Upper lobe of left lung (tissue), 6 donors: ENCODE measurements around the gene CSF3R. TPM values are rescaled to one million over a fixed set of nuclear protein-coding genes. Genes with fewer than 3 reads are reported as not detected.

ENCODE experiments used
- ATAC-seq, 2 donors: fragments of 200-7000 bp; cut with Tn5 transposase; one replicate each; pipeline ENCODE4 v1.9.1; 2022; ENCODE audit warnings: mild to moderate bottlenecking in 2 of 2, moderate library complexity in 2 of 2; ENCODE audit not compliant: low FRiP score in 2 of 2
- DNase-seq, 2 donors: peaks; one replicate each; pipeline ENCODE4 v3.0.0-alpha.2; 2019 to 2020
- H3K27ac ChIP-seq, 4 donors: fragments of 200-600 bp; sonication (generic); one replicate each; pipeline ENCODE4 v1.5.1; 2016 to 2019
- H3K27me3 ChIP-seq, 4 donors: fragments of 200-600 bp; sonication (generic); one replicate each; pipeline ENCODE4 v1.5.1; 2017 to 2019
- H3K36me3 ChIP-seq, 4 donors: fragments of 200-600 bp; sonication (generic); one replicate each; pipeline ENCODE4 v1.5.1; 2016 to 2019
- H3K4me1 ChIP-seq, 4 donors: fragments of 200-600 bp; sonication (generic); one replicate each; pipeline ENCODE4 v1.5.1; 2018 to 2019
- H3K4me3 ChIP-seq, 4 donors: fragments of 200-600 bp; sonication (generic); one replicate each; pipeline ENCODE4 v1.5.1; 2017 to 2019; ENCODE audit warnings: mild to moderate bottlenecking in 2 of 4, moderate library complexity in 1 of 4
- H3K9me3 ChIP-seq, 4 donors: fragments of 200-600 bp; sonication (generic); one replicate each; pipeline ENCODE4 v1.5.1; 2018 to 2019
- CTCF ChIP-seq, 6 experiments: fragments of 450-650 bp in 4 of 6; fragments of 200-600 bp in 2 of 6; sonication (generic) in 2 of 6; IDR thresholded peaks; one replicate each; pipeline ENCODE4 v1.5.1; 2016 to 2019; ENCODE audit warnings: antibody characterized with exemption in 6 of 6
- EP300 ChIP-seq, 4 donors: sonication (generic); formaldehyde crosslinking; IDR thresholded peaks; one replicate each; pipeline ENCODE4 v1.5.1; 2017; ENCODE audit warnings: antibody characterized with exemption in 4 of 4, control low read depth in 2 of 4
- POLR2A ChIP-seq, 4 donors: fragments of 450-650 bp; IDR thresholded peaks; one replicate each; pipeline ENCODE4 v1.5.1; 2016 to 2017; ENCODE audit warnings: antibody characterized with exemption in 4 of 4, mild to moderate bottlenecking in 2 of 4
- POLR2AphosphoS5 ChIP-seq, 2 donors: sonication (generic); formaldehyde crosslinking; IDR thresholded peaks; one replicate each; pipeline ENCODE4 v1.5.1; 2017; ENCODE audit warnings: antibody characterized with exemption in 2 of 2
- WGBS, 2 donors: methylation state at CpG; one replicate each; pipeline ENCODE4 v1.1.5; 2017 to 2018; 5-methylcytosine and 5-hydroxymethylcytosine counted together
- total RNA-seq, 6 donors: library from RNA; depleted of rRNA in 4 of 6; stranded (reverse); fragments of >200 nt in 4 of 6; gene quantifications; one replicate each; pipeline versions ENCODE4 v1.1.0 to v1.2.1, GENCODE V29; 2016 to 2021
- donor health status: DM: no; HTN: no; CAD: no; lungs with moderate emphysema.
- donor health status: DM: no; HTN: yes; CAD: no; lungs with severe emphysema.

CSF3R gene
- total RNA-seq, 6 donors from 2014 or later, result 192 to 851 (median 261) TPM

DNA sequence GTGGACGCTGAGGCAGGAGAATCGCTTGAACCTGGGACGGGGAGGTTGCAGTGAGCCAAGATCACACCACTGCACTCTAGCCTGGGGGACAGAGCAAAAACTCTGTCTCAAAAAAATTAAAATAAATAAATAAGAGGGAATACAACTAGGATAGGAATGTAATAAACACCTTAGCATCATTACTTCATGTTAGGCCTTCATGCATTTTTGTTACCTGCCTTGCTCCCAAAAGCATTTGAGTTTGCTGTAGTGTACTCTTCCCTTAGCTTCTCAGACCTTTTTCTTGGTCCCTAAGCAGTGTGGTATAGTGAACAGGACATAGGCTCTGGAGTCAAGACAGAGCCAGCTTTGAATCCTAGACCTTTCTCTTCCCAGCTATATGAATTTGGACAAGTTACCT is 29.7 kb downstream of the CSF3R start:
- DNase-seq (no peak), ATAC-seq (no peak)
- no peaks in the 10 kb centered on the region for H3K27me3 ChIP-seq
- peaks cover 0 to 37% (median 27%) of the 10 kb centered on the region in 4 donors for H3K36me3 ChIP-seq
- no peak overlapping the region for H3K27ac ChIP-seq
- 91 to 95% methylated on average over 3 of the region's 3 CpGs for WGBS, 2 donors
- TF ChIP-seq CTCF (IDR thresholded peaks at IDR 0.05), result no peak
- TF ChIP-seq POLR2A (IDR thresholded peaks at IDR 0.05), result no peak
- no peak for TF ChIP-seq POLR2AphosphoS5 (IDR thresholded peaks at IDR 0.05)
- no peak for TF ChIP-seq EP300 (IDR thresholded peaks at IDR 0.05)
- H3K4me1 ChIP-seq, result peaks cover 11 to 26% (median 21%) of the 10 kb centered on the region in 4 donors
- H3K9me3 ChIP-seq, result no peaks in the 10 kb centered on the region
- H3K4me3 ChIP-seq, result no peak overlapping the region

GRCh38 chr1:36450919-36451305 is 31.8 kb downstream of the CSF3R start:
- no peaks in the 10 kb centered on the region for H3K27me3 ChIP-seq
- H3K27ac ChIP-seq, result peak overlapping the region; percentile 93 to 98 (median 95)
- ATAC-seq (peak in 1 of 2 donors; percentile 4), DNase-seq (no peak)
- H3K4me3 ChIP-seq, result peak overlapping the region; percentile 47 to 71 (median 62)
- H3K36me3 ChIP-seq, result peaks cover 0 to 18% (median 16%) of the 10 kb centered on the region in 4 donors
- TF ChIP-seq POLR2A (IDR thresholded peaks at IDR 0.05) (no peak), POLR2AphosphoS5 (IDR thresholded peaks at IDR 0.05) (no peak), CTCF (IDR thresholded peaks at IDR 0.05) (no peak), EP300 (IDR thresholded peaks at IDR 0.05) (no peak)
- no peaks in the 10 kb centered on the region for H3K9me3 ChIP-seq
- WGBS, 2 donors, result 32 to 53% methylated on average over 18 of the region's 18 CpGs
- H3K4me1 ChIP-seq, result peaks cover 4 to 12% (median 9%) of the 10 kb centered on the region in 4 donors

DNA sequence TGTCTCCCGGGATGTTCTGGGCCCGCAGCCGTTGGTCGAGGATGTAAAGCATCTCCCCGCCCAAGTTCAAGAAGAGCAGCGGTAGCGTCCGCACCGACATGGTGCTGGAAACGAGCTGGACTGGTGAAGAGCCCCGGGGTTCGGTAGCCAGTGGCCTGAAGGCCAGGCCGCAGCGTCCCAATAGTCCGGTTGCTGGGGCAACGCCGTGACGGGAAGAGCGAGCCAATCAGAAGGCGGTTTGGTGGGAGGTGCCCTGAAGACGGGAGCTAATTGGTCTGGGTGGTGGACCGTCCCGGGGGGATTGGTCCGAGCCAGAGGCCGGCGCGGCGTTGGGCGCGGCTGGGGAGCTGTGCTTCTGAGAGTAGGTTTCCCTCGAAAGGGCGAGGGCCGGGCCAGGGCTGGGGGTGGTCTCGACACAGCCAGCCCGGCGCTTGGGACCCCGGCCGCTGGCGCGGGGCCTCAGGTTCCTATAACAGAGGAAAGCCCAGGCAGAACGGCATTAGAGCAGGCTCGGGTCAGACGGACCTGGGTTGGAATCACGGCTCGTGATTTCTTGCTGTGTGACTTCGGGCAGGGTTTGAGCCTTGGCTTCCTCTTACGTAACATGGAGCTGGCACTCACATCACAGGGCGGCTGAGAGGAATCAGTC is 32.3 kb downstream of the CSF3R start, which contains the start of gene OSCP1:
Gene OSCP1 (minus strand): TSS at position 182 of the 649 bp plus-strand sequence. CDS start 82 bp downstream, at position 100.
- 0 to 4% methylated on average over 15 to 46 of the region's 48 CpGs for WGBS, 2 donors
- ATAC-seq (peak; percentile 98 to 99), DNase-seq (peak; percentile 95 to 98)
- TF ChIP-seq POLR2A (IDR thresholded peaks at IDR 0.05), result peak in 3 of 4 donors; percentile 81 to 97 (median 94)
- TF ChIP-seq CTCF (IDR thresholded peaks at IDR 0.05), result no peak
- no peak for TF ChIP-seq EP300 (IDR thresholded peaks at IDR 0.05)
- TF ChIP-seq POLR2AphosphoS5 (IDR thresholded peaks at IDR 0.05), result peak; percentile 91 to 93
- peaks cover 0 to 12% (median 10%) of the 10 kb centered on the region in 4 donors for H3K36me3 ChIP-seq
- H3K27me3 ChIP-seq, result no peaks in the 10 kb centered on the region
- peak within 1 kb of the TSS; percentile 93 to 98 (median 95) for H3K27ac ChIP-seq
- H3K4me1 ChIP-seq, result peaks cover 4 to 12% (median 9%) of the 10 kb centered on the region in 4 donors
- peak within 1 kb of the TSS; percentile 47 to 71 (median 64) for H3K4me3 ChIP-seq
- no peaks in the 10 kb centered on the region for H3K9me3 ChIP-seq

GRCh38 chr1:36448530-36449056 is 34.1 kb downstream of the CSF3R start:
- H3K4me1 ChIP-seq, result peaks cover 4 to 12% (median 9%) of the 10 kb centered on the region in 4 donors
- H3K4me3 ChIP-seq, result no peak overlapping the region
- H3K27ac ChIP-seq, result no peak overlapping the region
- H3K27me3 ChIP-seq, result no peaks in the 10 kb centered on the region
- DNase-seq, result no peak
- 73 to 84% methylated on average over 4 of the region's 4 CpGs for WGBS, 2 donors
- no peaks in the 10 kb centered on the region for H3K36me3 ChIP-seq
- ATAC-seq, result no peak
- TF ChIP-seq CTCF (IDR thresholded peaks at IDR 0.05), result no peak
- no peak for TF ChIP-seq EP300 (IDR thresholded peaks at IDR 0.05)
- TF ChIP-seq POLR2A (IDR thresholded peaks at IDR 0.05), result no peak
- TF ChIP-seq POLR2AphosphoS5 (IDR thresholded peaks at IDR 0.05), result no peak
- H3K9me3 ChIP-seq, result no peaks in the 10 kb centered on the region
